ENCODE measurements around the gene UNC5A.

The UNC5A gene

DNA sequence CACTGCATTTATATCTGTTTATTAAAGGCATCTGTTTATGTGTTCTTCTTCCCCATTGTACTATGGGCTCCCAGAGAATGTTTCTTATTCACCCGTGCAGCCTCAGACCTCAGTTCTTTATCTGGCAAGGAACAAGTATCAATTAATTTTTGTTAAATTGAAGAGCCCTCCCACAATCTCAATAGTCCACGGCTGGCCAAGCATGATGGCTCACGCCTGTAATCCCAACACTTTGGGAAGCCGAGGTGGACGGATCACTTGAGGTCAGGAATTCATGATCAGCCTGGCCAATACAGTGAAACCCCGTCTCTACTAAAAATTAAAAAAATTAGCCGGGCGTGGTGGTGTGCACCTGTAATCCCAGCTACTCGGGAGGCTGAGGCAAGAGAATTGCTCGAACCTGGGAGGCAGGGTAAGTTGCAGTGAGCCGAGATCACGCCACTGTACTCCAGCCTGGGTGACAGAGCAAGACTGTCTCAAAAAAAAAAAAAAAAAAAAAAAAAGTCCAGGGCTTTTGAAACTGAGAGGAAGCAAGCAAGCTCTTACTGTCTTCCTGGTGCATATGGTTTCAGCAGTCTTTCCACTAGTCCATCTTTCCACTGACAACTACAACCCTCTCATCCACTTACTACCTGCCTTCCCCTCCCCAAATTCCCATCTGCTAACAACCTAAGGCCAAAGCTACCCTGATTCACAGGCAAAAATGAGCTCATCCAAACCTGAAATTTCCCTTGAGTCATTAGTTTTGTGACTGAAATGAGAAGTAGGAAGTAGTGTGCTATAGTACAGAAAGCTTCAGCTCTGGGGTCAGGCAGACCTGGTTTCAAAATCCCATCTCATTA, 91.1 kb downstream of the UNC5A start:
- TF ChIP-seq CREB1 (IDR thresholded peaks at IDR 0.05; ENCODE audit: low read depth): no peak
- TF ChIP-seq FOXM1 (IDR thresholded peaks at IDR 0.05; ENCODE audit: borderline replicate concordance, low read depth): no peak
- no peak for TF ChIP-seq MAX (IDR thresholded peaks at IDR 0.05)
- no peak for TF ChIP-seq EP300 (IDR thresholded peaks at IDR 0.05; ENCODE audit: borderline replicate concordance)

- TF ChIP-seq EP300 (IDR thresholded peaks at IDR 0.05; ENCODE audit: borderline replicate concordance) (no peak), RAD21 (IDR thresholded peaks at IDR 0.05; ENCODE audit: low read depth) (no peak), REST (IDR thresholded peaks at IDR 0.05; ENCODE audit: low read depth) (no peak), CEBPB (IDR thresholded peaks at IDR 0.05) (no peak), MAX (IDR thresholded peaks at IDR 0.05) (no peak), NFIC (IDR thresholded peaks at IDR 0.05) (no peak), FOXM1 (IDR thresholded peaks at IDR 0.05; ENCODE audit: borderline replicate concordance, low read depth) (no peak), CREB1 (IDR thresholded peaks at IDR 0.05; ENCODE audit: low read depth) (no peak), ZBTB7A (IDR thresholded peaks at IDR 0.05; ENCODE audit: low read depth) (no peak), TAF1 (IDR thresholded peaks at IDR 0.05; ENCODE audit: low read depth) (no peak), YY1 (IDR thresholded peaks at IDR 0.05; ENCODE audit: low read depth) (no peak), USF1 (IDR thresholded peaks at IDR 0.05) (no peak), TCF12 (IDR thresholded peaks at IDR 0.05; ENCODE audit: low read depth) (no peak), EGR1 (IDR thresholded peaks at IDR 0.05) (no peak)
These were observed 91.9 kb downstream of the UNC5A start for GRCh38 chr5:176902102-176902814.

GRCh38 chr5:176902911-176903664, 92.7 kb downstream of the UNC5A start:
- TF ChIP-seq TAF1 (IDR thresholded peaks at IDR 0.05; ENCODE audit: low read depth): no peak
- no peak for TF ChIP-seq TCF12 (IDR thresholded peaks at IDR 0.05; ENCODE audit: low read depth)
- no peak for TF ChIP-seq ZBTB7A (IDR thresholded peaks at IDR 0.05; ENCODE audit: low read depth)
- TF ChIP-seq MAX (IDR thresholded peaks at IDR 0.05): no peak
- no peak for TF ChIP-seq YY1 (IDR thresholded peaks at IDR 0.05; ENCODE audit: low read depth)
- TF ChIP-seq CREB1 (IDR thresholded peaks at IDR 0.05; ENCODE audit: low read depth): no peak
- TF ChIP-seq REST (IDR thresholded peaks at IDR 0.05; ENCODE audit: low read depth): no peak
- TF ChIP-seq USF1 (IDR thresholded peaks at IDR 0.05): no peak

GRCh38 chr5:176904276-176904675, 93.9 kb downstream of the UNC5A start:
- no peak for TF ChIP-seq FOXM1 (IDR thresholded peaks at IDR 0.05; ENCODE audit: borderline replicate concordance, low read depth)
- TF ChIP-seq CEBPB (IDR thresholded peaks at IDR 0.05): no peak
- no peak for TF ChIP-seq ZBTB7A (IDR thresholded peaks at IDR 0.05; ENCODE audit: low read depth)
- TF ChIP-seq TAF1 (IDR thresholded peaks at IDR 0.05; ENCODE audit: low read depth): no peak
- TF ChIP-seq TEAD4 (IDR thresholded peaks at IDR 0.05): no peak
- no peak for TF ChIP-seq CREB1 (IDR thresholded peaks at IDR 0.05; ENCODE audit: low read depth)
- no peak for TF ChIP-seq MAX (IDR thresholded peaks at IDR 0.05)
- no peak for TF ChIP-seq EGR1 (IDR thresholded peaks at IDR 0.05)
- no peak for TF ChIP-seq YY1 (IDR thresholded peaks at IDR 0.05; ENCODE audit: low read depth)
- TF ChIP-seq USF1 (IDR thresholded peaks at IDR 0.05): no peak
- no peak for TF ChIP-seq REST (IDR thresholded peaks at IDR 0.05; ENCODE audit: low read depth)
- no peak for TF ChIP-seq EP300 (IDR thresholded peaks at IDR 0.05; ENCODE audit: borderline replicate concordance)
- no peak for TF ChIP-seq RAD21 (IDR thresholded peaks at IDR 0.05; ENCODE audit: low read depth)
- no peak for TF ChIP-seq NFIC (IDR thresholded peaks at IDR 0.05)
- no peak for TF ChIP-seq TCF12 (IDR thresholded peaks at IDR 0.05; ENCODE audit: low read depth)

Measured in Ishikawa (cell line).